Left lung (tissue), 10 donors: Measurements from ENCODE around the gene FIZ1. TPM values are rescaled to one million over a fixed set of nuclear protein-coding genes. Genes with fewer than 3 reads are reported as not detected.
A peak's percentile ranks its signal among the peaks of the same experiment; 100 is the strongest.
"Not testable (repeated sequence)": the region's sequence is repeated elsewhere in the genome, so short reads cannot be mapped to it uniquely, and the experiment has no call there.

Experiments
- ATAC-seq: fragments of 200-7000 bp; cut with Tn5 transposase; one replicate; pipeline ENCODE4 v1.9.1; 2020; ENCODE audit warnings: moderate library complexity
- DNase-seq, 4 donors: peaks; one replicate each; pipeline ENCODE4 v3.0.0-alpha.2; 2013 to 2020
- H3K27ac ChIP-seq, 2 donors: fragments of 200-600 bp; sonication (generic) in 1 of 2; one replicate each; pipeline versions ENCODE4 v1.5.0 to v1.8.0; 2020 to 2021
- H3K27me3 ChIP-seq, 2 donors: fragments of 200-600 bp; sonication (generic) in 1 of 2; one replicate each; pipeline versions ENCODE4 v1.5.0 to v1.8.0; 2020 to 2021
- H3K36me3 ChIP-seq, 2 donors: fragments of 200-600 bp; sonication (generic) in 1 of 2; one replicate each; pipeline versions ENCODE4 v1.5.0 to v1.8.0; 2020 to 2021
- H3K4me1 ChIP-seq, 2 donors: fragments of 200-600 bp; one replicate each; pipeline ENCODE4 v1.8.0; 2021
- H3K4me3 ChIP-seq, 2 donors: fragments of 200-600 bp; sonication (generic) in 1 of 2; one replicate each; pipeline versions ENCODE4 v1.5.0 to v1.8.0; 2020 to 2021; ENCODE audit warnings: mild to moderate bottlenecking in 1 of 2
- H3K9me3 ChIP-seq, 2 donors: fragments of 200-600 bp; sonication (generic) in 1 of 2; one replicate each; pipeline versions ENCODE4 v1.5.0 to v1.8.0; 2020 to 2021
- CTCF ChIP-seq, 2 donors: fragments of 200-600 bp; sonication (generic) in 1 of 2; IDR thresholded peaks; one replicate each; pipeline versions ENCODE4 v1.5.0 to v1.8.0; 2021; ENCODE audit warnings: antibody characterized with exemption in 2 of 2
- intact Hi-C, 2 donors: fragments of 100-400 bp; cut with DNase I; formaldehyde crosslinking; loops; one replicate each; pipeline versions ENCODE4 v1.11.2 to v1.14.2; 2022
- polyA plus RNA-seq, 6 donors: library from polyadenylated mRNA; unstranded; fragments of 120-200 nt; gene quantifications; one replicate each; pipeline ENCODE4 v1.2.1, GENCODE V29; 2013; ENCODE audit not compliant: insufficient read length in 6 of 6
- total RNA-seq, 2 donors: library from RNA; stranded (reverse); fragmentation: NEBNext Ultra II Directional; extraction: Animal tissue kit (Norgen Biotek cat#: 25700); gene quantifications; one replicate each; pipeline ENCODE4 v1.2.1, GENCODE V29; 2021
- donor health status: DM: no; HTN: yes; CAD: no.
- donor health status: DM: no; HTN: no; CAD: no.

FIZ1 gene
- total and polyA plus RNA-seq, 8 donors, result 11.0 to 22.6 (median 17.6) TPM

- peaks cover 5 to 17% of the 10 kb centered on the region in 2 donors for H3K4me1 ChIP-seq
- DNase-seq (no peak), ATAC-seq (no peak)
- H3K4me3 ChIP-seq, result no peak overlapping the region
- H3K27ac ChIP-seq, result no peak overlapping the region
- H3K36me3 ChIP-seq, result peaks cover 0 to 26% of the 10 kb centered on the region in 2 donors
- no peak for TF ChIP-seq CTCF (IDR thresholded peaks at IDR 0.05)
- no peaks in the 10 kb centered on the region for H3K9me3 ChIP-seq
- no peaks in the 10 kb centered on the region for H3K27me3 ChIP-seq
- intact Hi-C loops, result no loop called here
Observed at GRCh38 chr19:55576746-55577145, 22.6 kb downstream of the FIZ1 start.

- H3K9me3 ChIP-seq, H3K4me1 ChIP-seq, H3K27ac ChIP-seq, intact Hi-C loops, ATAC-seq, H3K27me3 ChIP-seq, DNase-seq, H3K4me3 ChIP-seq: not testable (repeated sequence)
- H3K36me3 ChIP-seq, result peaks cover 0 to 23% of the 10 kb centered on the region in 2 donors
Observed at GRCh38 chr19:55573929-55574328, 25.4 kb downstream of the FIZ1 start.

- ATAC-seq, DNase-seq, H3K36me3 ChIP-seq, H3K9me3 ChIP-seq, H3K4me1 ChIP-seq, H3K4me3 ChIP-seq, intact Hi-C loops, H3K27ac ChIP-seq: not testable (repeated sequence)
- H3K27me3 ChIP-seq, result peaks cover 0 to 22% of the 10 kb centered on the region in 2 donors
Observed at GRCh38 chr19:55569477-55569876, 29.8 kb downstream of the FIZ1 start.

- Histone ChIP-seq H3K4me3 (no peak overlapping the region), H3K27ac (no peak overlapping the region), H3K4me1 (no peaks in the 10 kb centered on the region), H3K27me3 (peaks cover 0 to 27% of the 10 kb centered on the region in 2 donors), H3K36me3 (no peaks in the 10 kb centered on the region), H3K9me3 (no peaks in the 10 kb centered on the region)
- DNase-seq, result no peak
- no peak for TF ChIP-seq CTCF (IDR thresholded peaks at IDR 0.05)
- intact Hi-C loops, result no loop called here
- ATAC-seq, result no peak
Observed at GRCh38 chr19:55567708-55568328, 31.5 kb downstream of the FIZ1 start.

GRCh38 chr19:55566823-55567222 lies 32.5 kb downstream of the FIZ1 start:
- no peaks in the 10 kb centered on the region for H3K4me1 ChIP-seq
- no peaks in the 10 kb centered on the region for H3K9me3 ChIP-seq
- intact Hi-C loops, result no loop called here
- peaks cover 0 to 27% of the 10 kb centered on the region in 2 donors for H3K27me3 ChIP-seq
- no peak overlapping the region for H3K27ac ChIP-seq
- DNase-seq (no peak), ATAC-seq (no peak)
- no peak overlapping the region for H3K4me3 ChIP-seq
- TF ChIP-seq CTCF (IDR thresholded peaks at IDR 0.05), result no peak
- no peaks in the 10 kb centered on the region for H3K36me3 ChIP-seq

- TF ChIP-seq CTCF (IDR thresholded peaks at IDR 0.05), result no peak
- no peak overlapping the region for H3K4me3 ChIP-seq
- DNase-seq (no peak), ATAC-seq (peak; percentile 77)
- intact Hi-C loops, result no loop called here
- peaks cover 0 to 27% of the 10 kb centered on the region in 2 donors for H3K27me3 ChIP-seq
- H3K4me1 ChIP-seq, result no peaks in the 10 kb centered on the region
- H3K36me3 ChIP-seq, result no peaks in the 10 kb centered on the region
- H3K27ac ChIP-seq, result no peak overlapping the region
- no peaks in the 10 kb centered on the region for H3K9me3 ChIP-seq
Observed at GRCh38 chr19:55563261-55563690, 36.0 kb downstream of the FIZ1 start.
